Memory B cell (primary cell): Measurements from ENCODE around the gene MT1F.
"Not testable (repeated sequence)": the region's sequence is repeated elsewhere in the genome, so short reads cannot be mapped to it uniquely, and the experiment has no call there.

ENCODE experiments used
- ATAC-seq: fragments of 150-1000 bp; cut with Tn5 transposase; 2 replicates; pipeline ENCODE4 v1.10.0; 2021; ENCODE audit warnings: low read depth, mild to moderate bottlenecking, moderate library complexity
- DNase-seq, 2 donors: peaks; one replicate each; pipeline ENCODE4 v3.0.0; 2022; ENCODE audit warnings: low spot score in 2 of 2
- H3K27ac Mint-ChIP-seq: one replicate; pipeline ENCODE4 v1.8.0; 2022; ENCODE audit warnings: mild to moderate bottlenecking, moderate library complexity, mixed read lengths
- H3K27me3 Mint-ChIP-seq: one replicate; pipeline ENCODE4 v1.8.0; 2022; ENCODE audit warnings: mixed read lengths
- H3K36me3 Mint-ChIP-seq: one replicate; pipeline ENCODE4 v1.8.0; 2022; ENCODE audit warnings: mild to moderate bottlenecking, mixed read lengths
- H3K4me1 Mint-ChIP-seq: one replicate; pipeline ENCODE4 v1.8.0; 2022; ENCODE audit warnings: mixed read lengths
- H3K4me3 Mint-ChIP-seq: one replicate; pipeline ENCODE4 v1.8.0; 2022; ENCODE audit warnings: mild to moderate bottlenecking, moderate library complexity, mixed read lengths
- H3K9me3 Mint-ChIP-seq: one replicate; pipeline ENCODE4 v1.8.0; 2022; ENCODE audit warnings: mixed read lengths

MT1F gene

GRCh38 chr16:56618138-56618537, 39.6 kb upstream of the MT1F start:
- DNase-seq (no peak), ATAC-seq (no peak)
- H3K4me1 Mint-ChIP-seq = peaks cover 6% of the 10 kb centered on the region
- H3K27me3 Mint-ChIP-seq = peaks cover 12% of the 10 kb centered on the region
- H3K9me3 Mint-ChIP-seq = no peaks in the 10 kb centered on the region
- H3K36me3 Mint-ChIP-seq = no peaks in the 10 kb centered on the region
- no peak overlapping the region for H3K27ac Mint-ChIP-seq
- H3K4me3 Mint-ChIP-seq = no peak overlapping the region

- Mint-ChIP-seq H3K4me3 (no peak overlapping the region), H3K27me3 (peaks cover 22% of the 10 kb centered on the region)
These were observed 37.3 kb upstream of the MT1F start for GRCh38 chr16:56620339-56620897.

GRCh38 chr16:56621665-56622445, 35.9 kb upstream of the MT1F start:
- H3K4me3 Mint-ChIP-seq, ATAC-seq, H3K36me3 Mint-ChIP-seq, H3K27ac Mint-ChIP-seq, H3K9me3 Mint-ChIP-seq, DNase-seq: not testable (repeated sequence)
- peaks cover 14% of the 10 kb centered on the region for H3K4me1 Mint-ChIP-seq
- H3K27me3 Mint-ChIP-seq = peaks cover 25% of the 10 kb centered on the region

More at GRCh38 chr16:56620339-56620897, 37.3 kb upstream of the MT1F start:
- Mint-ChIP-seq H3K36me3 (no peaks in the 10 kb centered on the region), H3K4me1 (peaks cover 11% of the 10 kb centered on the region), H3K9me3 (no peaks in the 10 kb centered on the region), H3K27ac (no peak overlapping the region)
- DNase-seq (no peak), ATAC-seq (no peak)

- ATAC-seq, DNase-seq, H3K4me3 Mint-ChIP-seq, H3K36me3 Mint-ChIP-seq, H3K4me1 Mint-ChIP-seq, H3K9me3 Mint-ChIP-seq, H3K27ac Mint-ChIP-seq: not testable (repeated sequence)
- H3K27me3 Mint-ChIP-seq = peaks cover 18% of the 10 kb centered on the region
These were observed 34.6 kb upstream of the MT1F start for GRCh38 chr16:56623184-56623583.

GRCh38 chr16:56623637-56624036, 34.1 kb upstream of the MT1F start:
- DNase-seq = no peak

GRCh38 chr16:56625140-56625942, 32.4 kb upstream of the MT1F start, which contains the start of gene MT1E:
Gene MT1E, plus strand, starts transcription at chr16:56625781. Its CDS starts 71 bp downstream, at chr16:56625852.
- Mint-ChIP-seq H3K36me3 (no peaks in the 10 kb centered on the region), H3K27ac (no peak within 1 kb of the TSS), H3K4me1 (peaks cover 17% of the 10 kb centered on the region), H3K9me3 (no peaks in the 10 kb centered on the region), H3K4me3 (peak within 1 kb of the TSS; percentile 81), H3K27me3 (peaks cover 16% of the 10 kb centered on the region)
- ATAC-seq (peak; percentile 45), DNase-seq (no peak)

More at GRCh38 chr16:56623637-56624036, 34.1 kb upstream of the MT1F start:
- H3K36me3 Mint-ChIP-seq = no peaks in the 10 kb centered on the region
- H3K4me1 Mint-ChIP-seq = peaks cover 10% of the 10 kb centered on the region
- H3K4me3 Mint-ChIP-seq = no peak overlapping the region
- H3K9me3 Mint-ChIP-seq = no peaks in the 10 kb centered on the region
- peaks cover 18% of the 10 kb centered on the region for H3K27me3 Mint-ChIP-seq
- no peak overlapping the region for H3K27ac Mint-ChIP-seq
- ATAC-seq = no peak

GRCh38 chr16:56625943-56626654, 31.7 kb upstream of the MT1F start:
- no peaks in the 10 kb centered on the region for H3K36me3 Mint-ChIP-seq
- H3K9me3 Mint-ChIP-seq = no peaks in the 10 kb centered on the region
- H3K4me1 Mint-ChIP-seq = peaks cover 21% of the 10 kb centered on the region
- H3K27ac Mint-ChIP-seq = no peak overlapping the region
- ATAC-seq (no peak), DNase-seq (no peak)
- H3K27me3 Mint-ChIP-seq = peaks cover 14% of the 10 kb centered on the region
- H3K4me3 Mint-ChIP-seq = peak overlapping the region; percentile 76

GRCh38 chr16:56626685-56627084, 31.1 kb upstream of the MT1F start:
- Mint-ChIP-seq H3K36me3 (no peaks in the 10 kb centered on the region), H3K27me3 (peaks cover 15% of the 10 kb centered on the region), H3K4me3 (no peak overlapping the region), H3K9me3 (no peaks in the 10 kb centered on the region), H3K4me1 (peaks cover 21% of the 10 kb centered on the region), H3K27ac (no peak overlapping the region)
- DNase-seq (no peak), ATAC-seq (no peak)

- H3K4me3 Mint-ChIP-seq = no peak overlapping the region
- ATAC-seq = no peak
- no peak overlapping the region for H3K27ac Mint-ChIP-seq
- no peak for DNase-seq
- H3K9me3 Mint-ChIP-seq = no peaks in the 10 kb centered on the region
- H3K27me3 Mint-ChIP-seq = peaks cover 20% of the 10 kb centered on the region
- H3K36me3 Mint-ChIP-seq = no peaks in the 10 kb centered on the region
- H3K4me1 Mint-ChIP-seq = peaks cover 28% of the 10 kb centered on the region
These were observed 29.0 kb upstream of the MT1F start for GRCh38 chr16:56628486-56629350.

- DNase-seq (no peak), ATAC-seq (no peak)
- peaks cover 21% of the 10 kb centered on the region for H3K27me3 Mint-ChIP-seq
- H3K9me3 Mint-ChIP-seq = no peaks in the 10 kb centered on the region
- H3K36me3 Mint-ChIP-seq = no peaks in the 10 kb centered on the region
- H3K4me1 Mint-ChIP-seq = peaks cover 28% of the 10 kb centered on the region
- H3K27ac Mint-ChIP-seq = no peak overlapping the region
- no peak overlapping the region for H3K4me3 Mint-ChIP-seq
These were observed 28.2 kb upstream of the MT1F start for GRCh38 chr16:56629531-56629930.

- ATAC-seq = peak; percentile 96
- peaks cover 24% of the 10 kb centered on the region for H3K27me3 Mint-ChIP-seq
- H3K36me3 Mint-ChIP-seq = no peaks in the 10 kb centered on the region
These were observed 27.6 kb upstream of the MT1F start for GRCh38 chr16:56630134-56630533.

GRCh38 chr16:56631197-56631596, 26.6 kb upstream of the MT1F start:
- Mint-ChIP-seq H3K27ac (no peak overlapping the region), H3K4me3 (no peak overlapping the region), H3K36me3 (no peaks in the 10 kb centered on the region), H3K27me3 (peaks cover 21% of the 10 kb centered on the region), H3K4me1 (peaks cover 27% of the 10 kb centered on the region), H3K9me3 (no peaks in the 10 kb centered on the region)
- ATAC-seq = no peak
- no peak for DNase-seq

More at GRCh38 chr16:56630134-56630533, 27.6 kb upstream of the MT1F start:
- H3K4me3 Mint-ChIP-seq = no peak overlapping the region
- no peaks in the 10 kb centered on the region for H3K9me3 Mint-ChIP-seq
- H3K4me1 Mint-ChIP-seq = peaks cover 30% of the 10 kb centered on the region
- DNase-seq = peak in 1 of 2 donors; percentile 47
- no peak overlapping the region for H3K27ac Mint-ChIP-seq

- H3K9me3 Mint-ChIP-seq = no peaks in the 10 kb centered on the region
- H3K36me3 Mint-ChIP-seq = no peaks in the 10 kb centered on the region
- ATAC-seq (no peak), DNase-seq (no peak)
- H3K27ac Mint-ChIP-seq = no peak overlapping the region
- H3K4me3 Mint-ChIP-seq = peak overlapping the region; percentile 78
- peaks cover 27% of the 10 kb centered on the region for H3K27me3 Mint-ChIP-seq
- H3K4me1 Mint-ChIP-seq = peaks cover 27% of the 10 kb centered on the region
These were observed 26.0 kb upstream of the MT1F start for GRCh38 chr16:56631832-56632155.
